Right lobe of liver (tissue), 6 donors: Measurements from ENCODE around the gene FMO3. TPM values are rescaled to one million over a fixed set of nuclear protein-coding genes. Genes with fewer than 3 reads are reported as not detected.

Experiments used
- ATAC-seq, 4 donors: fragments of 200-7000 bp; cut with Tn5 transposase; one replicate each; pipeline ENCODE4 v1.9.1; 2020; ENCODE audit warnings: mild to moderate bottlenecking in 4 of 4, moderate library complexity in 4 of 4
- DNase-seq, 3 donors: peaks; one replicate each; pipeline ENCODE4 v3.0.0-alpha.2; 2020
- H3K27ac ChIP-seq, 3 donors: fragments of 200-600 bp; one replicate each; pipeline ENCODE4 v1.8.0; 2022
- H3K27me3 ChIP-seq, 2 donors: fragments of 200-600 bp; one replicate each; pipeline ENCODE4 v1.8.0; 2022
- H3K36me3 ChIP-seq, 4 donors: fragments of 200-600 bp; sonication (generic) in 1 of 4; one replicate each; pipeline versions ENCODE4 v1.5.1 to v1.8.0; 2017 to 2022; ENCODE audit warnings: control low read depth in 1 of 4
- H3K4me1 ChIP-seq, 4 donors: fragments of 200-600 bp; sonication (generic) in 1 of 4; one replicate each; pipeline versions ENCODE4 v1.5.1 to v1.8.0; 2017 to 2022; ENCODE audit warnings: control low read depth in 1 of 4
- H3K4me3 ChIP-seq, 3 donors: fragments of 200-600 bp; one replicate each; pipeline ENCODE4 v1.8.0; 2022
- H3K9me3 ChIP-seq, 4 donors: fragments of 200-600 bp; sonication (generic) in 1 of 4; one replicate each; pipeline versions ENCODE4 v1.5.1 to v1.8.0; 2017 to 2022; ENCODE audit warnings: control low read depth in 1 of 4
- POLR2A ChIP-seq: fragments of 450-650 bp; IDR thresholded peaks from one replicate; pipeline ENCODE4 v1.6.1; 2017; ENCODE audit warnings: antibody characterized with exemption, mild to moderate bottlenecking
- WGBS: methylation state at CpG from one replicate; pipeline ENCODE4 v1.1.6; 2018; ENCODE audit warnings: low coverage, low lambda C conversion rate; ENCODE audit not compliant: insufficient coverage; ENCODE audit errors: missing lambda C conversion rate; 5-methylcytosine and 5-hydroxymethylcytosine counted together
- intact Hi-C, 2 donors: fragments of 100-400 bp; cut with DNase I; formaldehyde crosslinking; loops; one replicate each; pipeline versions ENCODE4 v1.11.2 to v1.14.1; 2022
- total RNA-seq, 6 experiments: library from RNA; depleted of rRNA in 2 of 6; stranded (reverse); fragments of >200 nt in 2 of 6; fragmentation: NEBNext Ultra II Directional in 3 of 6; extraction: Animal tissue kit (Norgen Biotek cat#: 25700) in 3 of 6; gene quantifications; one replicate each; pipeline versions ENCODE4 v1.1.0 to v1.2.4, GENCODE V29; 2016 to 2023
- TF ChIP-seq, protein P1 (sequence below), 4 donors: fragments of 200-600 bp in 3 of 4; fragments of 450-650 bp in 1 of 4; IDR thresholded peaks; one replicate each; pipeline versions ENCODE4 v1.5.1 to v1.8.0; 2016 to 2022; ENCODE audit warnings: antibody characterized with exemption in 4 of 4, mild to moderate bottlenecking in 2 of 4
- donor health status: DM: no; HTN: yes; CAD: no.
- donor health status: DM: no; HTN: no; CAD: no.
- donor health status: DM: no; HTN: no; CAD: no.
- donor health status: DM: no; HTN: yes; CAD: no.
- donor health status: DM: no; HTN: yes; CAD: no.

The FMO3 gene
- total RNA-seq, 6 experiments from 2014 or later = 107 to 428 (median 326) TPM

DNA sequence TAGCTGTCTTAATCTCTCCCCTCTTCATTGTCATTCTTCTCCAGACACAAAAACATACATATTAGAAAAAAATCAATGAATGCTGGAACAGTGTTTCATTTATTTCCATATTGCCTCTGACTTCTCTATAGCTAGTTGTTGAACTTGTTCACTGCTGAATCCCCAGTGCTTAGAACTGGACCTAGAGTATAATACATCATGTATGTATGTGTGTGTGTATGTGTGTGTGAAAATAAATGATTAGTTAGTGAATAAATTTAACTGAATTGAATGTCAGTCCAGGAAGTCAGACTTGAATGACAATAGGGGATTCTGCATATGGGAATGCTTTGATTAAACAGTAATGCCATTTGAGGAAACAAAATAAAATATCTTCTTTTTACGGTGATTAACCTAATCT, 36.4 kb downstream of the FMO3 start:
- DNase-seq (no peak), ATAC-seq (no peak)
- WGBS = 76% methylated on average over 1 of the region's 1 CpG
- Histone ChIP-seq H3K9me3 (no peaks in the 10 kb centered on the region), H3K4me1 (no peaks in the 10 kb centered on the region), H3K27ac (no peak overlapping the region), H3K4me3 (no peak overlapping the region), H3K36me3 (no peaks in the 10 kb centered on the region), H3K27me3 (no peaks in the 10 kb centered on the region)
- intact Hi-C loops = no loop called here
- TF ChIP-seq, protein P1, sequence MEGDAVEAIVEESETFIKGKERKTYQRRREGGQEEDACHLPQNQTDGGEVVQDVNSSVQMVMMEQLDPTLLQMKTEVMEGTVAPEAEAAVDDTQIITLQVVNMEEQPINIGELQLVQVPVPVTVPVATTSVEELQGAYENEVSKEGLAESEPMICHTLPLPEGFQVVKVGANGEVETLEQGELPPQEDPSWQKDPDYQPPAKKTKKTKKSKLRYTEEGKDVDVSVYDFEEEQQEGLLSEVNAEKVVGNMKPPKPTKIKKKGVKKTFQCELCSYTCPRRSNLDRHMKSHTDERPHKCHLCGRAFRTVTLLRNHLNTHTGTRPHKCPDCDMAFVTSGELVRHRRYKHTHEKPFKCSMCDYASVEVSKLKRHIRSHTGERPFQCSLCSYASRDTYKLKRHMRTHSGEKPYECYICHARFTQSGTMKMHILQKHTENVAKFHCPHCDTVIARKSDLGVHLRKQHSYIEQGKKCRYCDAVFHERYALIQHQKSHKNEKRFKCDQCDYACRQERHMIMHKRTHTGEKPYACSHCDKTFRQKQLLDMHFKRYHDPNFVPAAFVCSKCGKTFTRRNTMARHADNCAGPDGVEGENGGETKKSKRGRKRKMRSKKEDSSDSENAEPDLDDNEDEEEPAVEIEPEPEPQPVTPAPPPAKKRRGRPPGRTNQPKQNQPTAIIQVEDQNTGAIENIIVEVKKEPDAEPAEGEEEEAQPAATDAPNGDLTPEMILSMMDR (IDR thresholded peaks at IDR 0.05) = no peak
- no peak for TF ChIP-seq POLR2A

DNA sequence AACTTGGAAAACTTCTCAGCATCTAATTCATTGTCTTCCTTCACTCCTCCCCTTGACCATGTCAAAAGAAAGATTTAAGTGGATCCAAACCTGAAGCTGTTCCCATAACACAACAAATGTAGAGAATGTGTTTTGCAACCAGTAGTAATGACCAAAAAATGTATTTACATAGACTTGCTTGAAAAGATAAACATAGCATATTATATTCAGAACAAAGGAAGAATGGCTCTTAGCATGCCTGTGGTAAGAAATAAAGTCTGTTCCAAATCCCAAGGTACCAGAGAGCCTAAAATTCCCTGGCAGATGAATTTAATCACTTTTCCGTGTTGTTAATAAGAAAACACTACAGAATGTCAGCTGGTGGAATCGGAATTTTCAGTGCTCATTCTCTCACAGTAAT, 36.8 kb downstream of the FMO3 start:
- WGBS = 33% methylated on average over 2 of the region's 2 CpGs
- ATAC-seq = no peak

DNA sequence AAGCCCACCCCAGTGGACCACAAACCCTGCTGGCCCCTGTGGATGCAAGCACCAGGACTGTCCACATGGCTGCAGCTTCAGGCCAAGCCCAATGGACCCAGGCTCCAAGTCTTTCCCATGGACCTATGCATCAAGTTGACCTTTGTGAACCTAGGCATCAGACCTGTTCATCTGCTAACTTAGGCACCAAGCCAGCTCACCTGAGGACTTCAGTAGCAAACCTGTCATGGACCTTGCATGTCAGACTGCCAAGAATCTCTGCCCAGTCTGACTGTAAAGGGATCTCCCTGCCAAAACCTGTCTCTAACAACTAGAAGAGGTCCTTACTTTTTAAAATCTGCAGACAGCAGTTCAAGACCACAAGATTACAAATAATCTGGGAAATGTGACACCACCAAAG, 37.8 kb downstream of the FMO3 start:
- DNase-seq = peak in 1 of 3 donors; percentile 42
- intact Hi-C loops = no loop called here
- no peaks in the 10 kb centered on the region for H3K27me3 ChIP-seq
- H3K27ac ChIP-seq = no peak overlapping the region
- peak in 3 of 4 donors; percentile 33 to 40 (median 40) for ATAC-seq
- H3K36me3 ChIP-seq = no peaks in the 10 kb centered on the region
- H3K9me3 ChIP-seq = no peaks in the 10 kb centered on the region
- no peak overlapping the region for H3K4me3 ChIP-seq
- TF ChIP-seq, protein P1 (IDR thresholded peaks at IDR 0.05) = no peak
- TF ChIP-seq POLR2A = no peak
- no peaks in the 10 kb centered on the region for H3K4me1 ChIP-seq

More for the DNA sequence above, 36.8 kb downstream of the FMO3 start:
- Histone ChIP-seq H3K4me3 (no peak overlapping the region), H3K4me1 (no peaks in the 10 kb centered on the region), H3K36me3 (no peaks in the 10 kb centered on the region), H3K9me3 (no peaks in the 10 kb centered on the region), H3K27me3 (no peaks in the 10 kb centered on the region), H3K27ac (no peak overlapping the region)
- no peak for TF ChIP-seq POLR2A
- TF ChIP-seq, protein P1 (IDR thresholded peaks at IDR 0.05) = no peak
- intact Hi-C loops = no loop called here
- no peak for DNase-seq

DNA sequence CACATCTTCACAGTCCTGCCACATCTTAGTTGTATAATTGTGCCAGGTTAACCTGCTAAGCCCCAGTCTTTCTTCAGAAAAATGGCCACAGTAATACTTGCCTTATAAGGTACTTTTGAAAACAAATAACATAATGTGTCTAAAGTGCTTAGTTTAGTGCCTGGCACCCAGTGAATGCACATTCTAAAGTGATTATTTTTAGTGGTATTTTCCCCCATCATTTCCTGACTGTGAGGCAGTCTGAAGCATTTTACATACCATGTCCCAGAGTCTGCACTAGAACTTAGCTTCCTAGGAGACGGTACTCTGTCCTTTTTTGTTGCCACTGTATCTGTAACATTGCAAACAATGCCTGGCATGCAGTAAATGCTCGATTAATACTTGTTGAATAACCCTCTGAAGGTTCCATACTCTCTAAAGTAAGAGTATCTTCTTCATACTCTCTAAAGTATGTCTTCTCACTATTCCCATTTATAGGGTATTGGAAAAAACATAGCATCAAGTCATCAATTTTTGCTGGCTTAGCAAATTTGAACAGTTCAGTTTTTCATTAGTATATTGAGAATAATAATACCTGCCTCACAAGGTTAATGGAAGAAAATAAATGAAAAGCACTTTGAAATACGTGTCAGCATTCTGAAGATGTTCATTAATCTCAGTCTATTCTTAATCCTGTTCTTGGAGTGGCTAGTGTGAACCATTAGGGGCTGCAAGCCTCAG, 43.7 kb downstream of the FMO3 start:
- WGBS = 59% methylated on average over 3 of the region's 3 CpGs
- Histone ChIP-seq H3K4me1 (no peaks in the 10 kb centered on the region), H3K27me3 (no peaks in the 10 kb centered on the region), H3K36me3 (no peaks in the 10 kb centered on the region), H3K4me3 (no peak overlapping the region), H3K27ac (no peak overlapping the region), H3K9me3 (no peaks in the 10 kb centered on the region)
- intact Hi-C loops = no loop called here
- no peak for DNase-seq
- no peak for ATAC-seq
- TF ChIP-seq, protein P1 (IDR thresholded peaks at IDR 0.05) = no peak
- no peak for TF ChIP-seq POLR2A
